Heart left ventricle (tissue), 16 donors: ENCODE data around the gene STXBP4. TPM values are rescaled to one million over a fixed set of nuclear protein-coding genes. Genes with fewer than 3 reads are reported as not detected.

ENCODE experiments used
- ATAC-seq, 4 donors: fragments of 200-7000 bp; cut with Tn5 transposase; one replicate each; pipeline ENCODE4 v1.9.1; 2020 to 2022; ENCODE audit warnings: moderate library complexity in 4 of 4, mild to moderate bottlenecking in 3 of 4, moderate number of reproducible peaks in 1 of 4
- DNase-seq, 5 donors: peaks; one replicate each; pipeline ENCODE4 v3.0.0-alpha.2; 2020
- H3K27ac ChIP-seq, 12 donors: fragments of 200-600 bp; sonication (generic) in 4 of 12; one replicate each; pipeline versions ENCODE4 v1.5.0 to v1.8.0; 2016 to 2022; ENCODE audit warnings: mild to moderate bottlenecking in 2 of 12
- H3K27me3 ChIP-seq, 9 donors: fragments of 200-600 bp; sonication (generic) in 2 of 9; one replicate each; pipeline versions ENCODE4 v1.5.1 to v1.8.0; 2016 to 2022; ENCODE audit warnings: mild to moderate bottlenecking in 3 of 9
- H3K36me3 ChIP-seq, 9 donors: fragments of 200-600 bp; sonication (generic) in 2 of 9; one replicate each; pipeline versions ENCODE4 v1.5.0 to v1.8.0; 2018 to 2022; ENCODE audit warnings: mild to moderate bottlenecking in 2 of 9
- H3K4me1 ChIP-seq, 12 donors: fragments of 200-600 bp; sonication (generic) in 4 of 12; one replicate each; pipeline versions ENCODE4 v1.5.0 to v1.8.0; 2016 to 2022; ENCODE audit warnings: mild to moderate bottlenecking in 3 of 12
- H3K4me3 ChIP-seq, 12 donors: fragments of 200-600 bp; sonication (generic) in 4 of 12; one replicate each; pipeline versions ENCODE4 v1.5.0 to v1.8.0; 2017 to 2022; ENCODE audit warnings: mild to moderate bottlenecking in 9 of 12, moderate library complexity in 4 of 12
- H3K9me3 ChIP-seq, 12 donors: fragments of 200-600 bp; sonication (generic) in 4 of 12; one replicate each; pipeline versions ENCODE4 v1.5.0 to v1.8.0; 2016 to 2022; ENCODE audit warnings: mild to moderate bottlenecking in 1 of 12
- CTCF ChIP-seq, 12 donors: fragments of 200-600 bp; sonication (generic) in 4 of 12; IDR thresholded peaks; one replicate each; pipeline versions ENCODE4 v1.5.0 to v1.8.0; 2018 to 2022; ENCODE audit warnings: antibody characterized with exemption in 12 of 12, mild to moderate bottlenecking in 5 of 12
- POLR2A ChIP-seq, 2 donors: fragments of 450-650 bp; IDR thresholded peaks; one replicate each; pipeline ENCODE4 v1.6.1; 2017; ENCODE audit warnings: antibody characterized with exemption in 2 of 2, mild to moderate bottlenecking in 2 of 2, moderate library complexity in 2 of 2
- WGBS, 4 donors: extraction: QIAGEN DNeasy Blood & Tissue Kit in 2 of 4; methylation state at CpG; one replicate each; pipeline versions ENCODE4 v1.1.5 to v1.1.7; 2013 to 2018; 5-methylcytosine and 5-hydroxymethylcytosine counted together
- intact Hi-C, 10 donors: fragments of 100-400 bp; cut with DNase I; formaldehyde crosslinking; loops; one replicate each; pipeline versions ENCODE4 v1.11.1 to v1.14.2; 2022
- polyA plus RNA-seq, 2 donors: library from polyadenylated mRNA; stranded (reverse); fragments of 200-250 nt; gene quantifications; one replicate each; pipeline ENCODE4 v1.2.3, GENCODE V29; 2013
- total RNA-seq, 9 donors: library from RNA; depleted of rRNA in 2 of 9; stranded (reverse); fragments of >200 nt in 2 of 9; fragmentation: NEBNext Ultra II Directional in 3 of 9; extraction: Animal tissue kit (Norgen Biotek cat#: 25700) in 3 of 9; gene quantifications; one replicate each; pipeline versions ENCODE4 v1.1.0 to v1.2.4, GENCODE V29; 2016 to 2023
- donor health status: ischemic (EF 13 %, LVEDD 7.1; RV severe dilation, severe dysfunction).
- donor health status: healthy with polysubstance abuse.
- donor health status: DM: no; HTN: yes; CAD: no.
- donor health status: DM: no; HTN: no; CAD: no.
- donor health status: ischemic (EF 25% LVEDD 6.9; RV normal size, moderate dysfunction).
- donor health status: ischemic (EF 25% LVEDD 5.7; RV mildly dilated, moderate dysfunction).
- donor health status: healthy.
- donor health status: DM: yes; HTN: yes; CAD: no.
- donor health status: ischemic (EF 35%, LVEDD 5.7; RV mildly dilated, moderate dysfunction).
- donor health status: nonischemic (EF 11% LVEDD 7.7; RV severe dilation, severe dysfunction).
- donor health status: DM: yes; HTN: yes; CAD: no.
- donor health status: PGD.
- donor health status: ischemic (EF 29% LVEDD 5.4; RV normal size, mild dysfunction).
- donor health status: nonischemic (EF 23%, LVEDD 6.1; RV moderate dilation, normal function).

The STXBP4 gene
- total and polyA plus RNA-seq, 11 donors = 1.3 to 7.8 (median 4.7) TPM

DNA sequence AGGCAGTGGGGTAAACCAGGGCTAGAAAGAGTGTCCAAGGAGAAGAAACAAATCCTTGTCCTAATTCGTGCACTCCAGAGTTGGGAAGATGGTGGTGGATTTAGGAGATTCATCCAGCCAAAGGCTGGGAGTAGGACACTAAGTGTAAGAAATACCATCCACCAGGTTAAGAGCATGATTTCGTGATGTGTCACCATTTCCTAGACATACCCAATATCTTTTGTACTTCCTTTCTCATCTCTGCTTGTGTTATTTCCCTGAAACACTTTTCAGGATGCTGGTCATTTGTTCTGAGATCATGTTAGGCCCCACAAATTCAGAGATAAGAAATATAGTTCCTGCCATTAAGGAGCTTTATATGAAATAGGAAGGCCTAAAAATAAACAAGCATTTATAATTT lies 189.9 kb downstream of the STXBP4 start:
- Histone ChIP-seq H3K9me3 (no peaks in the 10 kb centered on the region), H3K36me3 (peaks cover 0 to 11% (median 0%) of the 10 kb centered on the region in 9 donors), H3K27ac (no peak overlapping the region), H3K4me1 (peaks cover 0 to 11% (median 0%) of the 10 kb centered on the region in 12 donors), H3K4me3 (no peak overlapping the region), H3K27me3 (no peaks in the 10 kb centered on the region)
- TF ChIP-seq POLR2A (IDR thresholded peaks at IDR 0.05) (no peak), CTCF (IDR thresholded peaks at IDR 0.05) (no peak)
- ATAC-seq (no peak), DNase-seq (no peak)
- WGBS, 4 donors = 91 to 98% (median 95%) methylated on average over 2 of the region's 2 CpGs
- intact Hi-C loops = no loop called here

DNA sequence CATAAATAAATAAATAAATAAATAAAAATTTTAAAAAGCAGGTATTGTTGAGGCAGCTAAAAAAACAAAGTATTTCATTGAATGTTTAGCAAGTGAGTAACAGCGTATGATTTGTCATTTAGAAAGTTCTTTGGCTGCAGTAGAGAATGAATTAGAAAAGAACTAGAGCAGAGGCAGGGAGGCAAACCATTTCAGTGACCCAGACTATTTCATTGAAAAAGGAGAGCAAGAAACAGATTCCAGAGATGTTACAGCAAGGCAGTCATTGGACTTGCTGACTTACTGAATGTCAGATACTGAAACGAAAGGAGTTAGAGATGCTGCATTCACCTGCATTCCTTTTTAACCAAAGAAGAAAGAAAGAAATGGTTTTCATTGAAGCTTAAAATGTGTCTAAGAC lies 190.7 kb downstream of the STXBP4 start:
- 93 to 98% (median 94%) methylated on average over 2 of the region's 2 CpGs for WGBS, 4 donors
- H3K4me3 ChIP-seq = no peak overlapping the region

GRCh38 chr17:55160501-55160900 lies 191.9 kb downstream of the STXBP4 start:
- ATAC-seq = no peak

More for the DNA sequence above, 190.7 kb downstream of the STXBP4 start:
- peaks cover 0 to 11% (median 0%) of the 10 kb centered on the region in 9 donors for H3K36me3 ChIP-seq
- H3K9me3 ChIP-seq = no peaks in the 10 kb centered on the region
- H3K4me1 ChIP-seq = peaks cover 0 to 11% (median 0%) of the 10 kb centered on the region in 12 donors
- TF ChIP-seq CTCF (IDR thresholded peaks at IDR 0.05) = no peak
- TF ChIP-seq POLR2A (IDR thresholded peaks at IDR 0.05) = no peak
- no peak for DNase-seq
- intact Hi-C loops = no loop called here
- no peak for ATAC-seq
- H3K27ac ChIP-seq = no peak overlapping the region
- no peaks in the 10 kb centered on the region for H3K27me3 ChIP-seq

GRCh38 chr17:55161935-55162555 lies 193.5 kb downstream of the STXBP4 start:
- intact Hi-C loops = no loop called here
- ATAC-seq (no peak), DNase-seq (no peak)
- H3K9me3 ChIP-seq = no peaks in the 10 kb centered on the region
- no peak overlapping the region for H3K27ac ChIP-seq
- H3K27me3 ChIP-seq = no peaks in the 10 kb centered on the region
- peaks cover 0 to 11% (median 0%) of the 10 kb centered on the region in 9 donors for H3K36me3 ChIP-seq
- 88 to 90% (median 89%) methylated on average over 7 of the region's 7 CpGs for WGBS, 4 donors
- no peaks in the 10 kb centered on the region for H3K4me1 ChIP-seq
- TF ChIP-seq CTCF (IDR thresholded peaks at IDR 0.05) (no peak), POLR2A (IDR thresholded peaks at IDR 0.05) (no peak)
- no peak overlapping the region for H3K4me3 ChIP-seq

More at GRCh38 chr17:55160501-55160900, 191.9 kb downstream of the STXBP4 start:
- Histone ChIP-seq H3K27ac (no peak overlapping the region), H3K9me3 (no peaks in the 10 kb centered on the region), H3K36me3 (peaks cover 0 to 11% (median 0%) of the 10 kb centered on the region in 9 donors), H3K4me1 (peaks cover 0 to 10% (median 0%) of the 10 kb centered on the region in 12 donors), H3K27me3 (no peaks in the 10 kb centered on the region), H3K4me3 (no peak overlapping the region)
- TF ChIP-seq CTCF (IDR thresholded peaks at IDR 0.05) = no peak
- TF ChIP-seq POLR2A (IDR thresholded peaks at IDR 0.05) = no peak
- DNase-seq = no peak
- intact Hi-C loops = no loop called here
- 89 to 95% (median 92%) methylated on average over 7 of the region's 7 CpGs for WGBS, 4 donors
